SK-N-SH treated with all-trans-retinoic acid at 6 μM for 48 hours (cell line): ENCODE results near the gene SH2D2A.

Experiments
- BACH2 ChIP-seq: fragments of 250-450 bp; sonication (Bioruptor Pico); IDR thresholded peaks from 2 replicates; pipeline ENCODE4 v1.9.0; 2021; ENCODE audit warnings: mild to moderate bottlenecking, borderline replicate concordance
- CREB5 ChIP-seq: fragments of 250-450 bp; sonication (Bioruptor Pico); IDR thresholded peaks from 2 replicates; pipeline ENCODE4 v1.5.1; 2020; ENCODE audit warnings: low read depth, mild to moderate bottlenecking, moderate library complexity
- CSDC2 ChIP-seq: fragments of 250-450 bp; sonication (Bioruptor Pico); IDR thresholded peaks from 2 replicates; pipeline ENCODE4 v1.5.0; 2020; ENCODE audit warnings: mild to moderate bottlenecking, moderate library complexity
- GLIS3 ChIP-seq: fragments of 250-450 bp; sonication (Bioruptor Pico); IDR thresholded peaks from 2 replicates; pipeline ENCODE4 v1.5.0; 2020; ENCODE audit warnings: mild to moderate bottlenecking, moderate library complexity
- ISL1 ChIP-seq: fragments of 250-450 bp; sonication (Bioruptor Pico); IDR thresholded peaks from 2 replicates; pipeline ENCODE4 v2.1.2; 2022; ENCODE audit warnings: mild to moderate bottlenecking, moderate library complexity
- PATZ1 ChIP-seq: fragments of 250-450 bp; sonication (Bioruptor Pico); IDR thresholded peaks from 2 replicates; pipeline ENCODE4 v1.8.0; 2020; ENCODE audit warnings: mild to moderate bottlenecking, moderate library complexity, borderline replicate concordance
- PPARA ChIP-seq: fragments of 250-450 bp; sonication (Bioruptor Pico); IDR thresholded peaks from 2 replicates; pipeline ENCODE4 v1.5.0; 2020; ENCODE audit warnings: mild to moderate bottlenecking, borderline replicate concordance
- RARB ChIP-seq: fragments of 250-450 bp; sonication (Bioruptor Pico); IDR thresholded peaks from 2 replicates; pipeline ENCODE4 v1.8.0; 2021; ENCODE audit warnings: mild to moderate bottlenecking, moderate library complexity
- TOX ChIP-seq: fragments of 250-450 bp; sonication (Bioruptor Pico); IDR thresholded peaks from 2 replicates; pipeline ENCODE4 v1.8.0; 2021; ENCODE audit warnings: mild to moderate bottlenecking, moderate library complexity, borderline replicate concordance
- TSHZ2 ChIP-seq: fragments of 250-450 bp; sonication (Bioruptor Pico); IDR thresholded peaks from 2 replicates; pipeline ENCODE4 v1.5.0; 2020; ENCODE audit warnings: mild to moderate bottlenecking, moderate library complexity
- ZFP3 ChIP-seq: fragments of 250-450 bp; sonication (Bioruptor Pico); IDR thresholded peaks from 2 replicates; pipeline ENCODE4 v1.5.0; 2020; ENCODE audit warnings: mild to moderate bottlenecking, moderate library complexity
- ZFP30 ChIP-seq: fragments of 450-650 bp; formaldehyde crosslinking; IDR thresholded peaks from 2 replicates; pipeline ENCODE4 v1.5.0; 2022; ENCODE audit warnings: mild to moderate bottlenecking, moderate library complexity

GRCh38 chr1:156836892-156837291 is 20.2 kb upstream of the SH2D2A start:
- TF ChIP-seq TSHZ2 (no peak), GLIS3 (CRISPR knock-in tag) (no peak), BACH2 (CRISPR knock-in tag) (no peak), PATZ1 (no peak), CREB5 (CRISPR knock-in tag) (no peak), TOX (no peak), ISL1 (no peak), RARB (no peak), ZFP3 (CRISPR knock-in tag) (no peak), ZFP30 (no peak), CSDC2 (no peak), PPARA (CRISPR knock-in tag) (no peak)
